ENCODE results near the gene ZNF792. TPM values are rescaled to one million over a fixed set of nuclear protein-coding genes. Genes with fewer than 3 reads are reported as not detected.
"Not testable (repeated sequence)": the region's sequence is repeated elsewhere in the genome, so short reads cannot be mapped to it uniquely, and the experiment has no call there.

Gene ZNF792
- total RNA-seq, 4 donors from 2014 or later: 2.5 to 6.5 (median 3.7) TPM

GRCh38 chr19:34972163-34972705 is 8.2 kb upstream of the ZNF792 start:
- H3K36me3 ChIP-seq: no peaks in the 10 kb centered on the region
- 90% methylated on average over 7 of the region's 7 CpGs for WGBS
- no peak overlapping the region for H3K4me3 ChIP-seq
- H3K27ac ChIP-seq: no peak overlapping the region
- no peak for TF ChIP-seq POLR2A (IDR thresholded peaks at IDR 0.05)
- no peak for TF ChIP-seq CTCF (IDR thresholded peaks at IDR 0.05)
- TF ChIP-seq POLR2AphosphoS5 (IDR thresholded peaks at IDR 0.05): no peak
- TF ChIP-seq EP300 (IDR thresholded peaks at IDR 0.05): no peak
- H3K4me1 ChIP-seq: peaks cover 13% of the 10 kb centered on the region
- peak; percentile 20 to 48 for DNase-seq (ENCODE audit: low spot score in 2 of 2)
- no peaks in the 10 kb centered on the region for H3K9me3 ChIP-seq
- H3K27me3 ChIP-seq: no peaks in the 10 kb centered on the region

- WGBS: 91% methylated on average over 12 of the region's 12 CpGs
- not testable (repeated sequence) for H3K27me3 ChIP-seq, H3K36me3 ChIP-seq, H3K4me3 ChIP-seq, H3K9me3 ChIP-seq, H3K27ac ChIP-seq
- DNase-seq (ENCODE audit: low spot score in 2 of 2): peak; percentile 32 to 58
- H3K4me1 ChIP-seq: peaks cover 13% of the 10 kb centered on the region
Measured at GRCh38 chr19:34970185-34970780, 6.3 kb upstream of the ZNF792 start.

GRCh38 chr19:34969721-34970120 is 5.7 kb upstream of the ZNF792 start:
- no peak for TF ChIP-seq POLR2A (IDR thresholded peaks at IDR 0.05)
- no peak for TF ChIP-seq EP300 (IDR thresholded peaks at IDR 0.05)
- TF ChIP-seq CTCF (IDR thresholded peaks at IDR 0.05): no peak
- no peak for TF ChIP-seq POLR2AphosphoS5 (IDR thresholded peaks at IDR 0.05)
- H3K36me3 ChIP-seq: no peaks in the 10 kb centered on the region
- H3K4me3 ChIP-seq: no peak overlapping the region
- WGBS: 90% methylated on average over 6 of the region's 6 CpGs
- peaks cover 5% of the 10 kb centered on the region for H3K9me3 ChIP-seq
- H3K27me3 ChIP-seq: no peaks in the 10 kb centered on the region
- H3K27ac ChIP-seq: no peak overlapping the region
- DNase-seq (ENCODE audit: low spot score in 2 of 2): peak; percentile 27 to 58
- H3K4me1 ChIP-seq: peaks cover 13% of the 10 kb centered on the region

- no peaks in the 10 kb centered on the region for H3K27me3 ChIP-seq
- TF ChIP-seq POLR2A (IDR thresholded peaks at IDR 0.05) (no peak), EP300 (IDR thresholded peaks at IDR 0.05) (no peak), POLR2AphosphoS5 (IDR thresholded peaks at IDR 0.05) (no peak), CTCF (IDR thresholded peaks at IDR 0.05) (no peak)
- H3K4me3 ChIP-seq: no peak overlapping the region
- H3K9me3 ChIP-seq: peaks cover 5% of the 10 kb centered on the region
- no peaks in the 10 kb centered on the region for H3K36me3 ChIP-seq
- H3K27ac ChIP-seq: no peak overlapping the region
- DNase-seq (ENCODE audit: low spot score in 2 of 2): no peak
- 72% methylated on average over 6 of the region's 6 CpGs for WGBS
- peaks cover 19% of the 10 kb centered on the region for H3K4me1 ChIP-seq
Measured at GRCh38 chr19:34967551-34967950, 3.5 kb upstream of the ZNF792 start.

- not testable (repeated sequence) for H3K27me3 ChIP-seq; DNase-seq (ENCODE audit: low spot score in 2 of 2); H3K4me3 ChIP-seq; H3K9me3 ChIP-seq; H3K36me3 ChIP-seq; H3K27ac ChIP-seq
- peaks cover 30% of the 10 kb centered on the region for H3K4me1 ChIP-seq
- WGBS: 71% methylated on average over 5 of the region's 5 CpGs
Measured at GRCh38 chr19:34965505-34965904, 1.5 kb upstream of the ZNF792 start.

- Histone ChIP-seq H3K9me3 (peaks cover 5% of the 10 kb centered on the region), H3K36me3 (peaks cover 11% of the 10 kb centered on the region), H3K27ac (no peak overlapping the region), H3K4me1 (peaks cover 30% of the 10 kb centered on the region), H3K4me3 (peak overlapping the region; percentile 91), H3K27me3 (no peaks in the 10 kb centered on the region)
- no peak for DNase-seq (ENCODE audit: low spot score in 2 of 2)
- TF ChIP-seq POLR2A (IDR thresholded peaks at IDR 0.05) (no peak), POLR2AphosphoS5 (IDR thresholded peaks at IDR 0.05) (no peak), EP300 (IDR thresholded peaks at IDR 0.05) (no peak), CTCF (IDR thresholded peaks at IDR 0.05) (no peak)
- WGBS: 61% methylated on average over 6 of the region's 6 CpGs
Measured at GRCh38 chr19:34964598-34964997, 569 bp upstream of the ZNF792 start.
